Heart right ventricle (tissue), 16 donors: ENCODE measurements around the gene MRPL41. TPM values are rescaled to one million over a fixed set of nuclear protein-coding genes. Genes with fewer than 3 reads are reported as not detected.
"Not testable (repeated sequence)": the region's sequence is repeated elsewhere in the genome, so short reads cannot be mapped to it uniquely, and the experiment has no call there.

Experiments used
- ATAC-seq, 8 donors: fragments of 200-7000 bp; cut with Tn5 transposase; one replicate each; pipeline ENCODE4 v1.9.1; 2020; ENCODE audit warnings: mild to moderate bottlenecking in 8 of 8, moderate library complexity in 8 of 8, moderate number of reproducible peaks in 1 of 8
- DNase-seq, 2 donors: peaks; one replicate each; pipeline ENCODE4 v3.0.0-alpha.2; 2020
- H3K27ac ChIP-seq, 10 donors: fragments of 200-600 bp; sonication (generic) in 2 of 10; one replicate each; pipeline versions ENCODE4 v1.5.0 to v1.8.0; 2020 to 2022; ENCODE audit warnings: mild to moderate bottlenecking in 3 of 10
- H3K27me3 ChIP-seq, 7 donors: fragments of 200-600 bp; one replicate each; pipeline ENCODE4 v1.8.0; 2021 to 2022; ENCODE audit warnings: mild to moderate bottlenecking in 2 of 7
- H3K36me3 ChIP-seq, 9 donors: fragments of 200-600 bp; sonication (generic) in 1 of 9; one replicate each; pipeline versions ENCODE4 v1.5.0 to v1.8.0; 2020 to 2022; ENCODE audit warnings: mild to moderate bottlenecking in 2 of 9
- H3K4me1 ChIP-seq, 9 donors: fragments of 200-600 bp; sonication (generic) in 1 of 9; one replicate each; pipeline versions ENCODE4 v1.5.0 to v1.8.0; 2020 to 2022; ENCODE audit warnings: mild to moderate bottlenecking in 4 of 9
- H3K4me3 ChIP-seq, 10 donors: fragments of 200-600 bp; sonication (generic) in 2 of 10; one replicate each; pipeline versions ENCODE4 v1.5.0 to v1.8.0; 2020 to 2022; ENCODE audit warnings: mild to moderate bottlenecking in 7 of 10, moderate library complexity in 2 of 10
- H3K9me3 ChIP-seq, 11 donors: fragments of 200-600 bp in 10 of 11; sonication (generic) in 2 of 11; one replicate each; pipeline versions ENCODE4 v1.5.0 to v1.8.0; 2013 to 2022; ENCODE audit warnings: mild to moderate bottlenecking in 2 of 11, control low read depth in 1 of 11, moderate library complexity in 1 of 11
- WGBS, 2 donors: extraction: QIAGEN DNeasy Blood & Tissue Kit; methylation state at CpG; one replicate each; pipeline ENCODE4 v1.1.7; 2013; ENCODE audit warnings: inconsistent platforms in 1 of 2; 5-methylcytosine and 5-hydroxymethylcytosine counted together
- intact Hi-C, 10 donors: fragments of 100-400 bp; cut with DNase I; formaldehyde crosslinking; loops; one replicate each; pipeline versions ENCODE4 v1.11.1 to v1.14.2; 2022
- polyA plus RNA-seq, 2 donors: library from polyadenylated mRNA; stranded (reverse); fragments of 200-250 nt; gene quantifications; one replicate each; pipeline ENCODE4 v1.2.3, GENCODE V29; 2013
- total RNA-seq, 10 donors: library from RNA; stranded (reverse); fragmentation: NEBNext Ultra II Directional in 3 of 10; extraction: Animal tissue kit (Norgen Biotek cat#: 25700) in 3 of 10; gene quantifications; one replicate each; pipeline versions ENCODE4 v1.2.1 to v1.2.4, GENCODE V29; 2021 to 2023
- TF ChIP-seq, protein P1 (sequence below), 9 donors: fragments of 200-600 bp; sonication (generic) in 2 of 9; IDR thresholded peaks; one replicate each; pipeline versions ENCODE4 v1.5.0 to v1.8.0; 2021 to 2022; ENCODE audit warnings: antibody characterized with exemption in 9 of 9, mild to moderate bottlenecking in 5 of 9, moderate library complexity in 1 of 9
- donor health status: Arrhythmogenic right ventricular cardiomyopathy.
- donor health status: ischemic (EF 13 %, LVEDD 7.1; RV severe dilation, severe dysfunction).
- donor health status: healthy with polysubstance abuse.
- donor health status: DM: no; HTN: yes; CAD: no.
- donor health status: DM: no; HTN: no; CAD: no.
- donor health status: ischemic (EF 25% LVEDD 6.9; RV normal size, moderate dysfunction).
- donor health status: ischemic (EF 25% LVEDD 5.7; RV mildly dilated, moderate dysfunction).
- donor health status: healthy.
- donor health status: DM: yes; HTN: yes; CAD: no.
- donor health status: Ischemic cardiomyopathy.
- donor health status: ischemic (EF 35%, LVEDD 5.7; RV mildly dilated, moderate dysfunction).
- donor health status: nonischemic (EF 11% LVEDD 7.7; RV severe dilation, severe dysfunction).
- donor health status: DM: yes; HTN: yes; CAD: no.
- donor health status: PGD.
- donor health status: ischemic (EF 29% LVEDD 5.4; RV normal size, mild dysfunction).
- donor health status: nonischemic (EF 23%, LVEDD 6.1; RV moderate dilation, normal function).

The MRPL41 gene
- total and polyA plus RNA-seq, 12 donors = 133 to 1,052 (median 215) TPM

DNA sequence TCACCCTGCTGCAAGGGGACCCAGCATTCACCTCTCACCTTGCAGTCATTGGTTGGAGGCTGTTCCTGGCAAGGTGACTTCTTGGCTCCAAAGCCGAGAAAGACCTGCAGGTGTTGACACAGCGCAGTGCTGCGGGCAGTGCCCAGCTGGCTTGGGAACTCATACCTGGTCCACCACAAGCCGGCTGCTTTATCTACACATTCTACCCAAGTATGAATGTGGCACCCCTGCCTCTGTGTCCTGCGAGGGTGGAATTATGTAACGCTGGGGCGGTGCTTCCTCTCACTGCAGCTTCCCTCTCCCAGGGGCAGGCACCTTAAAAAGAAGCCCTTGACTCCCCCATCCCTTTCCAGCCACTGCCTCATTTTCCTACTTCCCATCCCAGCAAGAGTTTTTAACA, 41.1 kb downstream of the MRPL41 start:
- TF ChIP-seq, protein P1, sequence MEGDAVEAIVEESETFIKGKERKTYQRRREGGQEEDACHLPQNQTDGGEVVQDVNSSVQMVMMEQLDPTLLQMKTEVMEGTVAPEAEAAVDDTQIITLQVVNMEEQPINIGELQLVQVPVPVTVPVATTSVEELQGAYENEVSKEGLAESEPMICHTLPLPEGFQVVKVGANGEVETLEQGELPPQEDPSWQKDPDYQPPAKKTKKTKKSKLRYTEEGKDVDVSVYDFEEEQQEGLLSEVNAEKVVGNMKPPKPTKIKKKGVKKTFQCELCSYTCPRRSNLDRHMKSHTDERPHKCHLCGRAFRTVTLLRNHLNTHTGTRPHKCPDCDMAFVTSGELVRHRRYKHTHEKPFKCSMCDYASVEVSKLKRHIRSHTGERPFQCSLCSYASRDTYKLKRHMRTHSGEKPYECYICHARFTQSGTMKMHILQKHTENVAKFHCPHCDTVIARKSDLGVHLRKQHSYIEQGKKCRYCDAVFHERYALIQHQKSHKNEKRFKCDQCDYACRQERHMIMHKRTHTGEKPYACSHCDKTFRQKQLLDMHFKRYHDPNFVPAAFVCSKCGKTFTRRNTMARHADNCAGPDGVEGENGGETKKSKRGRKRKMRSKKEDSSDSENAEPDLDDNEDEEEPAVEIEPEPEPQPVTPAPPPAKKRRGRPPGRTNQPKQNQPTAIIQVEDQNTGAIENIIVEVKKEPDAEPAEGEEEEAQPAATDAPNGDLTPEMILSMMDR (IDR thresholded peaks at IDR 0.05) = no peak
- Histone ChIP-seq H3K36me3 (peaks cover 0 to 9% (median 4%) of the 10 kb centered on the region in 9 donors), H3K9me3 (no peaks in the 10 kb centered on the region), H3K4me3 (no peak overlapping the region), H3K27ac (no peak overlapping the region), H3K27me3 (no peaks in the 10 kb centered on the region), H3K4me1 (peaks cover 10 to 25% (median 17%) of the 10 kb centered on the region in 9 donors)
- ATAC-seq (no peak), DNase-seq (no peak)
- intact Hi-C loops = no loop called here
- WGBS, 2 donors = 64 to 74% methylated on average over 7 of the region's 7 CpGs

DNA sequence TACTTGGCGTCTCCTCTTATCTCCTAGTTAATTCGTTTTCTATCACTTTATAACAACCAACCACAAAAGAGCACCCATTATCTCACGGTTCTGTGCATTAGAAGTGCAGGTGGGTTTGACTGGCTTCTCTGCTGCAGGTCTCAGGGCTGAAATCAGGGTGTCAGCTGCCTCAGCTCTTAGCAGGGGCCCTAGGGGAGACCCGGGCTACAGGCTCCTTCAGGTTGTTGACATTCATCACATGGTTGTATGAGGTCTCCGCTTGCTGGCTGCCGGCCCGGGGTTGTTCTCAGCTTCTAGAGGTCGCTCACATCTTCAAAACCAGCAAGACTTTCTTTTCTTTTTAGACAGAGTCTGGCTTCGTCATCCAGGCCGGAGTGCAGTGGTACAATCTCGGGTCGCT, 41.5 kb downstream of the MRPL41 start:
- no peak for ATAC-seq
- intact Hi-C loops = no loop called here
- 59 to 71% methylated on average over 12 of the region's 12 CpGs for WGBS, 2 donors
- H3K27me3 ChIP-seq = no peaks in the 10 kb centered on the region
- H3K27ac ChIP-seq = no peak overlapping the region
- no peak for DNase-seq
- TF ChIP-seq, protein P1 (IDR thresholded peaks at IDR 0.05) = no peak
- peaks cover 10 to 25% (median 17%) of the 10 kb centered on the region in 9 donors for H3K4me1 ChIP-seq
- H3K4me3 ChIP-seq = no peak overlapping the region
- no peaks in the 10 kb centered on the region for H3K9me3 ChIP-seq
- peaks cover 0 to 5% (median under 1%) of the 10 kb centered on the region in 9 donors for H3K36me3 ChIP-seq

DNA sequence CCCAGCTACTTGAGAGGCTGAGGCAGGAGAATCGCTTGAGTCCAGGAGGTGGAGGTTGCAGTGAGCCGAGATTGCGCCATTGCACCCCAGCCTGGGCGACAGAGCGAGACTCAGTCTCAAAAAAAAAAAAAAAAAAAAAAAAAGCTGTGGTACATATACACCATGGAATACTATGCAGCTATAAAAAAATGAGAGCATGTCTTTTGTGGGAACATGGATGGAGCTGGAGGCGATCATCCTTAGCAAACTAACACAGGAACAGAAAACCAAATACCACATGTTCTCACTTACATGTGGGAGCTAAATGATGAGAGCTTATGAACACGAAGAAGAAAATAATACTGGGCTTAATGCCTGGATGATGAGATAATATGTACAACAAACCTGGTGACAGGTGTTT, 44.9 kb downstream of the MRPL41 start:
- H3K4me3 ChIP-seq, ATAC-seq, DNase-seq, H3K4me1 ChIP-seq, H3K27ac ChIP-seq, H3K9me3 ChIP-seq, H3K27me3 ChIP-seq, intact Hi-C loops, H3K36me3 ChIP-seq: not testable (repeated sequence)
- 94 to 97% methylated on average over 7 of the region's 7 CpGs for WGBS, 2 donors

DNA sequence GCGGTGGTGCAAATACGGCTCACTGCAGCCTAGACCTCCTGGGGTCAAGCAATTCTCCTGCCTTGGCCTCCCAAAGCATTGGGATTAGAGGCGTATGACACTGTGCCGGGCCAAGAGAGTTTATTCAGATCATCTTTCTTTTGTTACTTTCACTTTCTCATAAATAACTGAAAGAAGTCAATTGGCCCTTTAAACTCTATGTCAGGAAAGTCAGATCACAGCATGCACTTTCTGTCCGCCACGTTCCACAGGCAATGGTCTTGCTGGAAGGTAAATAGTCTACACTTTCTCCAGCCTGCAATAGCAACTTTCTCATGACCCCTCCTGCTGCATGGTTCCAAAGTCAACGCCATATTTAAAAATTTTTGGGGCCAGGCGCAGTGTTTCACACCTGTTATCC, 47.3 kb downstream of the MRPL41 start:
- 83 to 87% methylated on average over 8 of the region's 8 CpGs for WGBS, 2 donors
- Histone ChIP-seq H3K4me3 (no peak overlapping the region), H3K4me1 (peaks cover 0 to 12% (median 0%) of the 10 kb centered on the region in 9 donors), H3K27ac (no peak overlapping the region), H3K9me3 (no peaks in the 10 kb centered on the region), H3K36me3 (no peaks in the 10 kb centered on the region), H3K27me3 (no peaks in the 10 kb centered on the region)
- intact Hi-C loops = no loop called here
- TF ChIP-seq, protein P1 (IDR thresholded peaks at IDR 0.05) = no peak
- ATAC-seq = no peak
- DNase-seq = no peak

Other genes with a start within 250 kb of the MRPL41 start
- gene NRARP, start 249.6 kb upstream of the MRPL41 start, total RNA-seq = 10 to 100 TPM in 7 of 10 donors, 1 to 10 TPM in 3; 2.6 to 20.8 (median 11.7) TPM
- gene NRARP, start 249.6 kb upstream of the MRPL41 start, polyA plus RNA-seq = 1 to 10 TPM; 2.0 to 5.4 TPM
- gene EXD3, start 128.7 kb upstream of the MRPL41 start, total RNA-seq = 10 to 100 TPM in 3 of 10 donors, 1 to 10 TPM in 7; 7.8 to 14.0 (median 9.2) TPM
- 10 to 100 TPM in 1 of 2 donors, 1 to 10 TPM in 1; 5.8 to 33.0 TPM for gene EXD3, start 128.7 kb upstream of the MRPL41 start, polyA plus RNA-seq
- gene NOXA1, start 128.5 kb upstream of the MRPL41 start, total RNA-seq = 1 to 10 TPM; 2.5 to 5.3 (median 3.0) TPM
- gene NOXA1, start 128.5 kb upstream of the MRPL41 start, polyA plus RNA-seq = 10 to 100 TPM in 1 of 2 donors, under 1 TPM in 1; 0.62 to 10.6 TPM
- gene ENTPD8, start 110.5 kb upstream of the MRPL41 start, total RNA-seq = not detected
- under 1 TPM; 0.03 to 0.15 TPM for gene ENTPD8, start 110.5 kb upstream of the MRPL41 start, polyA plus RNA-seq
- 10 to 100 TPM in 4 of 10 donors, 1 to 10 TPM in 6; 5.3 to 17.0 (median 9.0) TPM for gene NSMF, start 92.5 kb upstream of the MRPL41 start, total RNA-seq
- 10 to 100 TPM; 18.3 to 29.3 TPM for gene NSMF, start 92.5 kb upstream of the MRPL41 start, polyA plus RNA-seq
- gene PNPLA7, start 1.5 kb upstream of the MRPL41 start, total RNA-seq = 10 to 100 TPM in 5 of 10 donors, 1 to 10 TPM in 5; 6.6 to 13.0 (median 9.4) TPM
- gene PNPLA7, start 1.5 kb upstream of the MRPL41 start, polyA plus RNA-seq = 10 to 100 TPM in 1 of 2 donors, under 1 TPM in 1; 0.83 to 22.6 TPM
- 10 to 100 TPM; 11.7 to 20.3 (median 17.8) TPM for gene DPH7, start 27.0 kb downstream of the MRPL41 start, total RNA-seq
- gene DPH7, start 27.0 kb downstream of the MRPL41 start, polyA plus RNA-seq = 10 to 100 TPM; 16.8 to 51.4 TPM
- gene ZMYND19, start 38.6 kb downstream of the MRPL41 start, total RNA-seq = 10 to 100 TPM in 3 of 10 donors, 1 to 10 TPM in 7; 8.0 to 14.3 (median 8.9) TPM
- 10 to 100 TPM; 13.9 to 22.3 TPM for gene ZMYND19, start 38.6 kb downstream of the MRPL41 start, polyA plus RNA-seq
- 10 to 100 TPM; 10.3 to 20.3 (median 14.1) TPM for gene ARRDC1, start 53.8 kb downstream of the MRPL41 start, total RNA-seq
- 10 to 100 TPM; 28.3 to 93.1 TPM for gene ARRDC1, start 53.8 kb downstream of the MRPL41 start, polyA plus RNA-seq
- gene EHMT1, start 67.1 kb downstream of the MRPL41 start, total RNA-seq = 10 to 100 TPM; 26.4 to 39.7 (median 31.1) TPM
- 10 to 100 TPM; 19.6 to 45.1 TPM for gene EHMT1, start 67.1 kb downstream of the MRPL41 start, polyA plus RNA-seq